ENCODE data around the gene ART1.

GRCh38 chr11:3679077-3679476 is 34.1 kb downstream of the ART1 start:
- TF ChIP-seq CTCF (IDR thresholded peaks at IDR 0.05) (no peak), ZFX (IDR thresholded peaks at IDR 0.05; ENCODE audit: borderline replicate concordance) (no peak)
